Effector memory CD4-positive, alpha-beta T cell (primary cell): Measurements from ENCODE around the gene DHRS3.

ENCODE experiments used
- DNase-seq, 3 donors: peaks; one replicate each; pipeline ENCODE4 v3.0.0-alpha.2; 2020
- H3K27ac ChIP-seq: 2 replicates; pipeline ENCODE4 v1.7.0; 2013; ENCODE audit warnings: mild to moderate bottlenecking, low read length, moderate library complexity; ENCODE audit not compliant: insufficient read depth, poor library complexity, severe bottlenecking
- H3K27me3 ChIP-seq: replicated peaks from 2 replicates; pipeline ENCODE4 v1.7.0; 2013; ENCODE audit warnings: mild to moderate bottlenecking, low read length; ENCODE audit not compliant: insufficient read depth, control insufficient read depth, poor library complexity, severe bottlenecking
- H3K36me3 ChIP-seq: 2 replicates; pipeline ENCODE4 v1.7.0; 2013; ENCODE audit warnings: mild to moderate bottlenecking, low read length, moderate library complexity; ENCODE audit not compliant: control insufficient read depth, insufficient read depth
- H3K4me1 ChIP-seq: 2 replicates; pipeline ENCODE4 v1.7.0; 2013; ENCODE audit warnings: low read length, mild to moderate bottlenecking; ENCODE audit not compliant: control insufficient read depth, insufficient read depth, poor library complexity, severe bottlenecking
- H3K4me3 ChIP-seq: 2 replicates; pipeline ENCODE4 v1.7.0; 2013; ENCODE audit warnings: low read length, low read depth, mild to moderate bottlenecking; ENCODE audit not compliant: insufficient read depth, poor library complexity, severe bottlenecking
- H3K9me3 ChIP-seq: 2 replicates; pipeline ENCODE4 v1.7.0; 2013; ENCODE audit warnings: mild to moderate bottlenecking, low read length, moderate library complexity; ENCODE audit not compliant: control insufficient read depth

The DHRS3 gene

DNA sequence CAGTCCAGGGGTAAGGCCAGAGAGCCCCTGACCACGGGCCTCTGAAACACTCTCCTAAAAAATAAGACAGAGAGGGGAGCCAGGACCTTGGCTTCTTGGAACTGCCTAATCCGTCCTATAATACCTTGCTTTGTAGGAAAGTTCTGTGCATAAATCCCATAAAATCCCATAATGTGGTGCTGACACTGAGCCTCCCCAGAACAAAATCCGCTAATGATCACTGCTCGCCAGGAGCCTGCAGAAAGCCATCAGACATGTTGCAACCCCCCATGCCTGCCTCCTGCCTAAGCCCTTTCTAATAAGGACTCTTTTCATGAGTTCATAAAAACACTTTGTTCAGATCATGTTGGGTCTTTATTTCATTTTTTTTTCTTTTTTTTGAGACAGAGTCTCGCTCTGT is 9.3 kb upstream of the DHRS3 start:
- Histone ChIP-seq H3K36me3 (no peaks in the 10 kb centered on the region), H3K4me3 (no peak overlapping the region), H3K27me3 (no peaks in the 10 kb centered on the region), H3K27ac (no peak overlapping the region), H3K4me1 (no peaks in the 10 kb centered on the region), H3K9me3 (no peaks in the 10 kb centered on the region)
- no peak for DNase-seq

- Histone ChIP-seq H3K9me3 (no peaks in the 10 kb centered on the region), H3K27ac (no peak overlapping the region), H3K36me3 (no peaks in the 10 kb centered on the region), H3K4me3 (no peak overlapping the region), H3K27me3 (no peaks in the 10 kb centered on the region), H3K4me1 (no peaks in the 10 kb centered on the region)
- no peak for DNase-seq
Measured at GRCh38 chr1:12626888-12627287, 8.9 kb upstream of the DHRS3 start.

GRCh38 chr1:12625276-12625675 is 7.3 kb upstream of the DHRS3 start:
- Histone ChIP-seq H3K9me3 (no peaks in the 10 kb centered on the region), H3K27me3 (no peaks in the 10 kb centered on the region), H3K4me1 (peaks cover 5% of the 10 kb centered on the region), H3K27ac (no peak overlapping the region), H3K36me3 (no peaks in the 10 kb centered on the region), H3K4me3 (no peak overlapping the region)
- no peak for DNase-seq

DNA sequence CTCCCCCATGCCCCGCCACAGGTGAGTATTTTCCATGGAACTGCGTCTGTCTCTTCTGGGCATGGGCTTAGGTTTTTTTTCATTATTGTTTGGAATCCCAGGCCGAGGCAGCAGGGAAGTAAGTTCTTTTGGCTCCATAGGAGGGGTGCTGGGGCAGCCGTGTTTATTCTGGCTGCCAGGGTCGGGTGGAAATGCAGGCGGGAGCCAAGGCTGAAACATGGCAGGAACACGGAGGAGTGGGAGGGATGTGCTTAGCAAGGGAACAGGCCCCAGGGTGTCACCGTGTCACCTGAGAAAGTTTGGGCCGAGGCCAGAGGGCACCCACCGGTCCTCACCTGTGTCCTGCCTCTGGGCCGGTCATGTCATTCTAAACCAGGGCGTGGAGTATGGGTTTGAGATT is 4.5 kb upstream of the DHRS3 start:
- Histone ChIP-seq H3K4me3 (no peak overlapping the region), H3K9me3 (no peaks in the 10 kb centered on the region), H3K4me1 (peaks cover 16% of the 10 kb centered on the region), H3K27me3 (no peaks in the 10 kb centered on the region), H3K27ac (no peak overlapping the region), H3K36me3 (no peaks in the 10 kb centered on the region)
- no peak for DNase-seq

DNA sequence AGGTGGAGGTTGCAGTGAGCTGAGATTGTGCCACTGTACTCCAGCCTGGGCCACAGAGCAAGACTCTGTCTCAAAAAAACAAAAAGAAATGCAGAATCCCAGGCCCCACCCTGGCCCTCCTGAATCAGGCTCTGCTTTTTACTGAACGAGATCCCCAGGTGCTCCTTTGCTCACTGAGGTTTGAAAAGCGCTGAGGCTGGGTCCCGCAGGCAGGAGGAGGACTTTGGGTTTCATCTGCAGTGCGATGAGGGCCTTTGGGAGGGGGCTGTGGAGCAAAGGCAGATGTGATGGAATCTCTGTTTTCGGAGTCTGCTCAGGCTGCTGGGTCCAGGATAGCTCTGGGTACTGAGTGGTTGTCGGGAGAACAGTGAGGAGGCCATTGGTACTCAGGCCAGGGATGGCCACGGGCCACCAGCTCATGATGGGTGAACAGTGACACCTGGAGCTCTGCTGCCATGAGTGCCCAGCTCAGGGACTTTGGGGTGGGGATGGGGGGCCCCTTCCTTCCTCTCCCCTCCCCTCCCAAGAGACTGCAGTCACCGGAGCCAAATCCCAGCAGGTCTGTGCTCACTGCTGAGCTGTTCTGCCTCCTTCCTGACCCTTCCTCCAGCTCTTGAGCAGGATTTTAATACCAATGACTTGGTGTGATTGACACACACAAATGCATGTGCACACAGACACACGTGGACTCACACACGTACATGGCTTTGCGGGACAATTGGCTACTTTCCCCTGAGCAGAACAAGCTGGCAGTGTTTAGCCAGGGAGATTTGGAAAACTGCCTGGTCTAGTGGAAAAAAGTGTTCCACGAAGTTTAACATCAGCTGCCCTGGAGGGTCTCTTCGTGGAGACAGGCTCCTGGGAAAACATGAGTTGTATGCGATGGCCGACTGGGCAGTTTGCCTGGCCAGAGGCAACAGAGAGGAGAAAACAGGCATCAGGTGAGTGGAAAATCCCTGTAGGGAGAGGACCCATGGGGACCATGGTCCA is 3.6 kb upstream of the DHRS3 start:
- no peak overlapping the region for H3K27ac ChIP-seq
- no peaks in the 10 kb centered on the region for H3K9me3 ChIP-seq
- no peaks in the 10 kb centered on the region for H3K27me3 ChIP-seq
- peaks cover 16% of the 10 kb centered on the region for H3K4me1 ChIP-seq
- no peak for DNase-seq
- no peaks in the 10 kb centered on the region for H3K36me3 ChIP-seq
- no peak overlapping the region for H3K4me3 ChIP-seq

GRCh38 chr1:12620931-12621330 is 2.9 kb upstream of the DHRS3 start:
- Histone ChIP-seq H3K36me3 (no peaks in the 10 kb centered on the region), H3K4me1 (peaks cover 22% of the 10 kb centered on the region), H3K9me3 (no peaks in the 10 kb centered on the region), H3K27ac (no peak overlapping the region), H3K27me3 (no peaks in the 10 kb centered on the region), H3K4me3 (no peak overlapping the region)
- no peak for DNase-seq

DNA sequence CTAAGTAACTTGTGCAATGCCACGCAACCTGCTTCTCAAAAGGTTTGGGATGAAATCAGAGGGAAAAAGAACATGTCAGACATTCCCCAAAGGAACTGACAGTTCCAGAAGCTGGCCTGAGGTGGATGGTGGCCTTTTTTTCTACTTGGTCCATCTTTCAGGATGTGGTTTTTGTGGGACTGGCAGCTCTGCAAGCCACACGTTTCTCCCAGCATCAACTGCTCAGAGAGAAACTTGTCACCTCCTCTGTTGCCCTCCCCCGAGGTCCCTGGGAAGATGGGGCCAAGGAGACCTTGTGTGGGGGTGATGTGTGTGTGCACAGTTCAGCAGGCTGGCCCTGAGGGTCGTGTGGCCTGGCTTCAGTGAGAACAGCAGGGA is 2.5 kb upstream of the DHRS3 start:
- DNase-seq: no peak
- Histone ChIP-seq H3K27ac (no peak overlapping the region), H3K9me3 (no peaks in the 10 kb centered on the region), H3K27me3 (no peaks in the 10 kb centered on the region), H3K4me1 (peaks cover 24% of the 10 kb centered on the region), H3K36me3 (no peaks in the 10 kb centered on the region), H3K4me3 (no peak overlapping the region)

GRCh38 chr1:12619792-12620487 is 1.9 kb upstream of the DHRS3 start:
- Histone ChIP-seq H3K9me3 (no peaks in the 10 kb centered on the region), H3K4me1 (peaks cover 29% of the 10 kb centered on the region), H3K27ac (no peak overlapping the region), H3K27me3 (no peaks in the 10 kb centered on the region), H3K36me3 (no peaks in the 10 kb centered on the region), H3K4me3 (peak overlapping the region; percentile 96)
- DNase-seq: peak; percentile 51 to 59 (median 54)

DNA sequence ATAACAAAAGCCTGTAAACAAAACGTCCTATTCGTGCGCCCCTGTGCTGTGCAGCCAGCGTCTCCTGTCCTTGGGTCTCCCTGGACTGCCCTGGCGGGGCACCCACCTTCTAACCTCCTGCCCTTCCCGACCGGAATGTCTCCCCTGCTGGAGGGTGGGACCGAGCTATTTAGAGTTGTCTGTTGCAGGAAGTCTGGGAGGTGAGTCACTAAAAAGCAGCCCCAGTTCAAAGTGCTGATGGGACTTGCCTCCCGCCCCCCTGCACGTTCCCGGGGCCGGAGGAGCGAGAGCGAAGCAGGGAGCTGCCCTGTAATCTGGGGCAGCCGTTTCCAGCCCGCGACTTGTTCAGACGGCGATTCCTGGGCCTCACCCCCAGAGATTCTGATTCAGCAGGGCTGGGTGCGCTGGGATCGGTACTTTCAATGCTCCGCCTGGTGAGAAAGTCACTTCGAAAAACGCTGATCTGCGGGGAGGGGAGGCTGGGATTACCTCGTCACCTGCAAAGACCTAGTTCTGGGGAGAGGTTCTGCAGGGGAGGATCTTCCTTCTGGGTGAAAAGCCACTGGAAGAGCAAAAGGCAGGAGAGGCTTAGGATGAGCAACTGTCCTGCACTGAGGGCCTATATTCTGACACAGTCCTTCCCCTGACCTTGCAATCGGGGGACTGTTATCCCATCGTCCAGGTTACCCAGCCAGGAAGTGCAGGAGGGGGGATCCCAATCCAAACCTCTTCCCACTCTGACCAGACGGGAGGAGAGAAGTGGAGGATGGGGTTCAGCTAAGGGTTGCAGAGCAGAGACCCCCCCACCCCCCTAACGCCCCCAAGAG is 1.2 kb upstream of the DHRS3 start:
- Histone ChIP-seq H3K9me3 (no peaks in the 10 kb centered on the region), H3K36me3 (no peaks in the 10 kb centered on the region), H3K27me3 (no peaks in the 10 kb centered on the region), H3K4me3 (peak overlapping the region; percentile 96), H3K4me1 (peaks cover 37% of the 10 kb centered on the region), H3K27ac (peak overlapping the region; percentile 79)
- peak; percentile 49 to 72 (median 67) for DNase-seq
